Measurements from ENCODE around the gene ZNF407. TPM values are rescaled to one million over a fixed set of nuclear protein-coding genes. Genes with fewer than 3 reads are reported as not detected.

The ZNF407 gene
- total RNA-seq, 1 experiment from 2014 or later: 7.6 TPM

- peaks cover 0 to 6% of the 10 kb centered on the region in 2 experiments; a peak in 1 of 4 replicates for H3K4me1 ChIP-seq (ENCODE audit: control insufficient read depth in 1 of 2, insufficient read depth in 2 of 2, low read length in 2 of 2)
- H3K9me2 ChIP-seq (ENCODE audit: insufficient read depth): no peaks in the 10 kb centered on the region
- no peak overlapping the region for H3K4me3 ChIP-seq (replicated peaks in 1 of 2; ENCODE audit: low read depth in 1 of 2, low read length in 2 of 2)
- H4K20me1 ChIP-seq (ENCODE audit: insufficient read depth): no peaks in the 10 kb centered on the region
- no peak overlapping the region for H2AFZ ChIP-seq (ENCODE audit: low read depth, low read length, poor library complexity, severe bottlenecking)
- ChIA-PET RAD21 (ENCODE audit: low non-redundant PET in 1 of 2, low total read pairs in 2 of 2, uncharacterized antibody in 2 of 2, unreplicated experiment in 2 of 2) (no interaction called here), POLR2A (no interaction called here), CTCF (interaction anchor here (1.4 to 1.7 kb wide), 4 partner anchors 10 to 165 kb away, joined by 3 to 17 read pairs (median 6); no protein-coding TSS in a partner anchor)
- no peaks in the 10 kb centered on the region for H3K79me2 ChIP-seq (ENCODE audit: insufficient read depth, low read length)
- no peaks in the 10 kb centered on the region for H3K9me3 ChIP-seq (ENCODE audit: control insufficient read depth in 1 of 2, insufficient read depth in 1 of 2, low read depth in 1 of 2, low read length in 2 of 2)
- BruUV-seq (replicated peaks): no TSS peak
- no peak overlapping the region for H3K9ac ChIP-seq (ENCODE audit: low read length)
- H3K4me2 ChIP-seq (ENCODE audit: low read length): no peak overlapping the region
- DNase-seq (ENCODE audit: low read depth, low spot score): no peak
- no peak for ATAC-seq
- H3K27me3 ChIP-seq (ENCODE audit: insufficient read depth, low read length): no peaks in the 10 kb centered on the region
- intact Hi-C loops (cut with micrococcal nuclease): loop anchor here (5.0 kb wide), 1 partner anchor 161 kb away; no protein-coding TSS in a partner anchor
- TF ChIP-seq ATF3 (IDR thresholded peaks at IDR 0.05) (no peak), SIN3A (IDR thresholded peaks at IDR 0.05; ENCODE audit: low read depth) (no peak), POLR2A (IDR thresholded peaks at IDR 0.05; ENCODE audit: borderline replicate concordance, extremely low read depth, insufficient read depth, insufficient read length) (no peak), EZH2 (IDR thresholded peaks at IDR 0.05) (no peak), CTCF (IDR thresholded peaks at IDR 0.05 in 2 of 3, conservative IDR thresholded peaks at IDR 0.05 in 1 of 3; ENCODE audit: borderline replicate concordance in 1 of 3, insufficient read depth in 1 of 3, low read depth in 2 of 3, low read length in 2 of 3) (no peak), ELF1 (IDR thresholded peaks at IDR 0.05; ENCODE audit: borderline replicate concordance, low read depth) (no peak), SP1 (IDR thresholded peaks at IDR 0.05; ENCODE audit: low read depth) (no peak), CEBPB (IDR thresholded peaks at IDR 0.05; ENCODE audit: low read depth) (no peak), RAD21 (IDR thresholded peaks at IDR 0.05; ENCODE audit: low read depth) (no peak), MAX (IDR thresholded peaks at IDR 0.05) (no peak), EZH2phosphoT487 (IDR thresholded peaks at IDR 0.05; ENCODE audit: borderline replicate concordance) (no peak), CBX3 (IDR thresholded peaks at IDR 0.05; ENCODE audit: low read depth) (no peak), POLR2AphosphoS5 (IDR thresholded peaks at IDR 0.05; ENCODE audit: low read depth, low read length) (no peak), ZNF274 (IDR thresholded peaks at IDR 0.05; ENCODE audit: low read depth, low read length) (no peak), TCF7L2 (IDR thresholded peaks at IDR 0.05; ENCODE audit: borderline replicate concordance, extremely low read depth, insufficient read depth, insufficient read length) (no peak), SRF (IDR thresholded peaks at IDR 0.05; ENCODE audit: low read depth) (no peak), JUND (IDR thresholded peaks at IDR 0.05) (no peak), ZFX (IDR thresholded peaks at IDR 0.05) (no peak)
- no peak overlapping the region for H3K27ac ChIP-seq (ENCODE audit: low read depth, low read length)
- H3K36me3 ChIP-seq (ENCODE audit: control insufficient read depth in 1 of 2, insufficient read depth in 2 of 2, low read length in 2 of 2): no peaks in the 10 kb centered on the region
These were observed 221.0 kb downstream of the ZNF407 start for GRCh38 chr18:74818516-74819175.
